ENCODE measurements around the gene CTIF. TPM values are rescaled to one million over a fixed set of nuclear protein-coding genes. Genes with fewer than 3 reads are reported as not detected.

The CTIF gene
- total RNA-seq, 2 donors from 2014 or later = 30.6 to 61.2 TPM

- peaks cover 0 to 66% of the 10 kb centered on the region in 2 donors for H3K4me1 ChIP-seq
- H3K9me3 ChIP-seq = no peaks in the 10 kb centered on the region
- peaks cover 3% of the 10 kb centered on the region for H3K36me3 ChIP-seq
- H3K27me3 ChIP-seq = no peaks in the 10 kb centered on the region
- H3K4me3 ChIP-seq = no peak overlapping the region
- TF ChIP-seq CTCF (IDR thresholded peaks at IDR 0.05) = no peak
- DNase-seq (ENCODE audit: low spot score) = no peak
- H3K27ac ChIP-seq = peak overlapping the region; percentile 68 to 93
Measured at GRCh38 chr18:48548921-48549320, 10.1 kb downstream of the CTIF start.

GRCh38 chr18:48550101-48550729, 11.4 kb downstream of the CTIF start:
- Histone ChIP-seq H3K9me3 (no peaks in the 10 kb centered on the region), H3K27ac (peak overlapping the region in 1 of 2 donors; percentile 93), H3K36me3 (peaks cover 4% of the 10 kb centered on the region), H3K4me1 (peaks cover 0 to 54% of the 10 kb centered on the region in 2 donors), H3K4me3 (no peak overlapping the region), H3K27me3 (no peaks in the 10 kb centered on the region)
- no peak for TF ChIP-seq CTCF (IDR thresholded peaks at IDR 0.05)
- no peak for DNase-seq (ENCODE audit: low spot score)

GRCh38 chr18:48551100-48551499, 12.3 kb downstream of the CTIF start:
- DNase-seq (ENCODE audit: low spot score) = no peak
- H3K9me3 ChIP-seq = no peaks in the 10 kb centered on the region
- H3K27ac ChIP-seq = peak overlapping the region in 1 of 2 donors; percentile 93
- TF ChIP-seq CTCF (IDR thresholded peaks at IDR 0.05) = no peak
- H3K27me3 ChIP-seq = no peaks in the 10 kb centered on the region
- peaks cover 0 to 46% of the 10 kb centered on the region in 2 donors for H3K4me1 ChIP-seq
- no peak overlapping the region for H3K4me3 ChIP-seq
- peaks cover 4% of the 10 kb centered on the region for H3K36me3 ChIP-seq

GRCh38 chr18:48552130-48552529, 13.3 kb downstream of the CTIF start:
- Histone ChIP-seq H3K4me1 (peaks cover 0 to 35% of the 10 kb centered on the region in 2 donors), H3K36me3 (peaks cover 4% of the 10 kb centered on the region), H3K27me3 (no peaks in the 10 kb centered on the region), H3K9me3 (no peaks in the 10 kb centered on the region), H3K27ac (no peak overlapping the region), H3K4me3 (no peak overlapping the region)
- TF ChIP-seq CTCF (IDR thresholded peaks at IDR 0.05) = no peak
- DNase-seq (ENCODE audit: low spot score) = no peak

GRCh38 chr18:48553236-48553635, 14.4 kb downstream of the CTIF start:
- H3K9me3 ChIP-seq = no peaks in the 10 kb centered on the region
- DNase-seq (ENCODE audit: low spot score) = no peak
- H3K4me1 ChIP-seq = peaks cover 0 to 24% of the 10 kb centered on the region in 2 donors
- no peak overlapping the region for H3K4me3 ChIP-seq
- H3K36me3 ChIP-seq = peaks cover 4% of the 10 kb centered on the region
- H3K27ac ChIP-seq = no peak overlapping the region
- no peaks in the 10 kb centered on the region for H3K27me3 ChIP-seq
- TF ChIP-seq CTCF (IDR thresholded peaks at IDR 0.05) = no peak

All from right atrium auricular region (tissue), 2 donors.